Fibroblast of mammary gland (primary cell): Measurements from ENCODE around the gene TIMM13.

Experiments used
- DNase-seq: peaks from one replicate; pipeline ENCODE4 v3.0.0-alpha.2; 2010; ENCODE audit warnings: low read depth
- H3K4me3 ChIP-seq: 2 replicates; pipeline ENCODE4 v1.5.1; 2011; ENCODE audit warnings: low read depth, mild to moderate bottlenecking, low read length, moderate library complexity; ENCODE audit not compliant: control insufficient read depth
- CTCF ChIP-seq: conservative IDR thresholded peaks from 2 replicates; pipeline ENCODE4 v1.5.1; 2011; ENCODE audit warnings: low read depth, low read length, inconsistent platforms; ENCODE audit not compliant: control insufficient read depth, insufficient read depth

The TIMM13 gene

GRCh38 chr19:2391118-2391725 lies 36.2 kb downstream of the TIMM13 start:
- DNase-seq: peak; percentile 80
- peak; percentile 86 for TF ChIP-seq CTCF
- H3K4me3 ChIP-seq: no peak overlapping the region

GRCh38 chr19:2389594-2389993 lies 37.8 kb downstream of the TIMM13 start:
- no peak for TF ChIP-seq CTCF
- no peak for DNase-seq
- no peak overlapping the region for H3K4me3 ChIP-seq

- no peak overlapping the region for H3K4me3 ChIP-seq
- TF ChIP-seq CTCF: no peak
- no peak for DNase-seq
Measured at GRCh38 chr19:2387367-2388288, 39.8 kb downstream of the TIMM13 start.

GRCh38 chr19:2385053-2385721 lies 42.2 kb downstream of the TIMM13 start:
- peak; percentile 95 for DNase-seq
- H3K4me3 ChIP-seq: peak overlapping the region; percentile 7
- TF ChIP-seq CTCF: no peak

- no peak overlapping the region for H3K4me3 ChIP-seq
- no peak for TF ChIP-seq CTCF
- DNase-seq: no peak
Measured at GRCh38 chr19:2382530-2383222, 44.7 kb downstream of the TIMM13 start.

GRCh38 chr19:2381148-2381820 lies 46.1 kb downstream of the TIMM13 start:
- H3K4me3 ChIP-seq: no peak overlapping the region
- TF ChIP-seq CTCF: no peak
- DNase-seq: peak; percentile 43
